Mucosa of rectum (tissue), 2 donors: Measurements from ENCODE around the gene CYLD.

Experiments used
- H3K27ac ChIP-seq, 2 donors: one replicate each; pipeline ENCODE4 v1.7.0; 2013; ENCODE audit warnings: inconsistent platforms in 2 of 2, low read depth in 2 of 2, low read length in 2 of 2
- H3K27me3 ChIP-seq, 2 donors: one replicate each; pipeline ENCODE4 v1.7.0; 2013; ENCODE audit warnings: low read length in 2 of 2; ENCODE audit not compliant: control insufficient read depth in 2 of 2, insufficient read depth in 2 of 2
- H3K36me3 ChIP-seq, 2 donors: one replicate each; pipeline ENCODE4 v1.7.0; 2013; ENCODE audit warnings: low read length in 2 of 2; ENCODE audit not compliant: control insufficient read depth in 2 of 2, insufficient read depth in 2 of 2
- H3K4me1 ChIP-seq, 2 donors: one replicate each; pipeline ENCODE4 v1.7.0; 2013; ENCODE audit warnings: low read length in 2 of 2, mild to moderate bottlenecking in 1 of 2; ENCODE audit not compliant: control insufficient read depth in 2 of 2, insufficient read depth in 2 of 2
- H3K4me3 ChIP-seq, 2 donors: one replicate each; pipeline ENCODE4 v1.7.0; 2013; ENCODE audit warnings: low read length in 2 of 2
- H3K9ac ChIP-seq, 2 donors: one replicate each; pipeline ENCODE4 v1.7.0; 2013; ENCODE audit warnings: low read length in 2 of 2, low read depth in 1 of 2, mild to moderate bottlenecking in 1 of 2
- H3K9me3 ChIP-seq, 2 donors: one replicate each; pipeline ENCODE4 v1.7.0; 2013; ENCODE audit warnings: low read length in 2 of 2; ENCODE audit not compliant: control insufficient read depth in 2 of 2
- donor health status: healthy.
- donor health status: Normal muscosa, but diverticular disease.

The CYLD gene

GRCh38 chr16:50774405-50774804, 32.5 kb downstream of the CYLD start:
- H3K9me3 ChIP-seq: no peaks in the 10 kb centered on the region
- no peak overlapping the region for H3K27ac ChIP-seq
- H3K4me1 ChIP-seq: peaks cover 0 to 4% of the 10 kb centered on the region in 2 donors
- H3K36me3 ChIP-seq: peaks cover 0 to 4% of the 10 kb centered on the region in 2 donors
- H3K9ac ChIP-seq: no peak overlapping the region
- no peak overlapping the region for H3K4me3 ChIP-seq
- H3K27me3 ChIP-seq: no peaks in the 10 kb centered on the region

GRCh38 chr16:50774960-50775359, 33.1 kb downstream of the CYLD start:
- Histone ChIP-seq H3K27me3 (no peaks in the 10 kb centered on the region), H3K4me1 (peaks cover 0 to 4% of the 10 kb centered on the region in 2 donors), H3K9ac (no peak overlapping the region), H3K36me3 (peaks cover 6 to 9% of the 10 kb centered on the region in 2 donors), H3K27ac (no peak overlapping the region), H3K9me3 (no peaks in the 10 kb centered on the region), H3K4me3 (no peak overlapping the region)

GRCh38 chr16:50776037-50776436, 34.2 kb downstream of the CYLD start:
- H3K27ac ChIP-seq: no peak overlapping the region
- no peaks in the 10 kb centered on the region for H3K9me3 ChIP-seq
- no peak overlapping the region for H3K4me3 ChIP-seq
- H3K4me1 ChIP-seq: peaks cover 0 to 4% of the 10 kb centered on the region in 2 donors
- H3K9ac ChIP-seq: no peak overlapping the region
- peaks cover 6 to 13% of the 10 kb centered on the region in 2 donors for H3K36me3 ChIP-seq
- H3K27me3 ChIP-seq: no peaks in the 10 kb centered on the region

- peaks cover 0 to 4% of the 10 kb centered on the region in 2 donors for H3K4me1 ChIP-seq
- no peaks in the 10 kb centered on the region for H3K27me3 ChIP-seq
- no peak overlapping the region for H3K4me3 ChIP-seq
- no peak overlapping the region for H3K9ac ChIP-seq
- peaks cover 10 to 28% of the 10 kb centered on the region in 2 donors for H3K36me3 ChIP-seq
- H3K9me3 ChIP-seq: no peaks in the 10 kb centered on the region
- H3K27ac ChIP-seq: no peak overlapping the region
Observed at GRCh38 chr16:50778284-50779163, 36.6 kb downstream of the CYLD start.

GRCh38 chr16:50781043-50781442, 39.2 kb downstream of the CYLD start:
- no peaks in the 10 kb centered on the region for H3K9me3 ChIP-seq
- no peak overlapping the region for H3K4me3 ChIP-seq
- H3K27ac ChIP-seq: no peak overlapping the region
- no peak overlapping the region for H3K9ac ChIP-seq
- H3K27me3 ChIP-seq: no peaks in the 10 kb centered on the region
- peaks cover 0 to 4% of the 10 kb centered on the region in 2 donors for H3K4me1 ChIP-seq
- peaks cover 16 to 47% of the 10 kb centered on the region in 2 donors for H3K36me3 ChIP-seq

GRCh38 chr16:50781518-50781917, 39.6 kb downstream of the CYLD start:
- no peaks in the 10 kb centered on the region for H3K9me3 ChIP-seq
- no peak overlapping the region for H3K9ac ChIP-seq
- H3K36me3 ChIP-seq: peaks cover 16 to 48% of the 10 kb centered on the region in 2 donors
- no peak overlapping the region for H3K4me3 ChIP-seq
- H3K4me1 ChIP-seq: peaks cover 0 to 1% of the 10 kb centered on the region in 2 donors
- no peaks in the 10 kb centered on the region for H3K27me3 ChIP-seq
- no peak overlapping the region for H3K27ac ChIP-seq

GRCh38 chr16:50789757-50790156, 47.9 kb downstream of the CYLD start:
- H3K9ac ChIP-seq: no peak overlapping the region
- H3K27ac ChIP-seq: no peak overlapping the region
- no peak overlapping the region for H3K4me3 ChIP-seq
- H3K36me3 ChIP-seq: peaks cover 12 to 34% of the 10 kb centered on the region in 2 donors
- H3K27me3 ChIP-seq: no peaks in the 10 kb centered on the region
- H3K4me1 ChIP-seq: no peaks in the 10 kb centered on the region
- no peaks in the 10 kb centered on the region for H3K9me3 ChIP-seq

- Histone ChIP-seq H3K27me3 (no peaks in the 10 kb centered on the region), H3K27ac (no peak overlapping the region), H3K4me3 (no peak overlapping the region), H3K4me1 (no peaks in the 10 kb centered on the region), H3K36me3 (peaks cover 18 to 41% of the 10 kb centered on the region in 2 donors), H3K9me3 (no peaks in the 10 kb centered on the region), H3K9ac (no peak overlapping the region)
Observed at GRCh38 chr16:50791522-50791921, 49.6 kb downstream of the CYLD start.

- no peak overlapping the region for H3K9ac ChIP-seq
- no peaks in the 10 kb centered on the region for H3K9me3 ChIP-seq
- peaks cover 18 to 40% of the 10 kb centered on the region in 2 donors for H3K36me3 ChIP-seq
- H3K27ac ChIP-seq: no peak overlapping the region
- no peaks in the 10 kb centered on the region for H3K27me3 ChIP-seq
- no peaks in the 10 kb centered on the region for H3K4me1 ChIP-seq
- H3K4me3 ChIP-seq: no peak overlapping the region
Observed at GRCh38 chr16:50796829-50797228, 54.9 kb downstream of the CYLD start.

GRCh38 chr16:50797456-50797855, 55.6 kb downstream of the CYLD start:
- Histone ChIP-seq H3K4me3 (no peak overlapping the region), H3K27me3 (no peaks in the 10 kb centered on the region), H3K36me3 (peaks cover 18 to 39% of the 10 kb centered on the region in 2 donors), H3K9me3 (no peaks in the 10 kb centered on the region), H3K27ac (no peak overlapping the region), H3K4me1 (no peaks in the 10 kb centered on the region), H3K9ac (no peak overlapping the region)
